GM21737 (cell line): ENCODE results near the gene CCDC154.
A peak's percentile ranks its signal among the peaks of the same experiment; 100 is the strongest.
"Not testable (repeated sequence)": the region's sequence is repeated elsewhere in the genome, so short reads cannot be mapped to it uniquely, and the experiment has no call there.

Experiments used
- ATAC-seq: cut with Tn5 transposase; IDR thresholded peaks from one replicate; pipeline ENCODE4 v1.9.1; 2021; ENCODE audit warnings: mild to moderate bottlenecking, moderate library complexity; ENCODE audit not compliant: unreplicated experiment

CCDC154 gene

DNA sequence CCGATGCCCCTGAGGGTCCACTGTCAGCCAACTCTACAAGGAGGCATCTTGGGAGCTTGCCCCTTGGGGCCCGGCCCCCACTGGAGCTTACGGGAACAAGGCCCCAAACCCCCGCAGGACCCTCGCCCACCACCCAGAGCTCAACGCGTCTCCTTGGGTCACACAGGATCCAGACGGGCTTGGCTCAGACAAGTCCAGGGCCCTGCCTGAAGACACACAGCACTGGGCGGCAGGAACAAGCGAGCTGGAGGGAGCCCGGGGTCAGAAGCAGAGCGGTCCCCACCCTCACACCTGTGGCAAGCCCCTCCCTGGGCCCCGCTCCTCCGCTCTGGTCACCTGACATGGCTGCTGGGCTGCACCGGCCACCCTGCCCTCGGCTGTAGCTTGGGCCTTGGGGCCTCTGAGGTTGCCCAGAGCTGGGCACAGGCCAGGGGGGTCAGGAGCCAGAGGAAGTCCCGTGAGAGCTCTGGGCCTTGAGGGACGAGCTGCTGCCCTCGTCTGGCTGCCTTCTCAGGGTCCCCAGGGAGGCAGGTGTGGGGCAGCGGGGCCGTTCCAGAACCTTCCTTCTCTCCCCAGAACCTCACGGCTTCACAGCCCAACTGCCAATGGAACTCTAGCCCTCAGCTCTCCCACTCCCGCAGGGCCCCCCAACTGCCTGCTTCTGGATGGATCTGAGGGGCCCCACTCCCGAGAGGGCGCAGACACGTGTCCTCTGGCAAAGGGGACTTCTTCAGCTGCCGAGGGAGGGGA, at the start of gene CCDC154:
TSS of gene CCDC154 (minus strand) at position 577 of the 750 bp plus-strand sequence. CDS start at position 343, 234 bp downstream.
- ATAC-seq: no peak

- no peak for ATAC-seq
Measured at GRCh38 chr16:1493746-1494094, 49.4 kb upstream of the CCDC154 start.

- peak; percentile 51 for ATAC-seq
Measured at GRCh38 chr16:1492923-1493745, 48.8 kb upstream of the CCDC154 start, which contains the start of gene TELO2. Gene TELO2 (plus strand): TSS chr16:1493360. CDS start chr16:1494282, 922 bp downstream.

- no peak for ATAC-seq
Measured at GRCh38 chr16:1492082-1492922, 47.9 kb upstream of the CCDC154 start.

GRCh38 chr16:1491327-1491726, 47.0 kb upstream of the CCDC154 start:
- no peak for ATAC-seq

- no peak for ATAC-seq
Measured at GRCh38 chr16:1489077-1489476, 44.7 kb upstream of the CCDC154 start.

DNA sequence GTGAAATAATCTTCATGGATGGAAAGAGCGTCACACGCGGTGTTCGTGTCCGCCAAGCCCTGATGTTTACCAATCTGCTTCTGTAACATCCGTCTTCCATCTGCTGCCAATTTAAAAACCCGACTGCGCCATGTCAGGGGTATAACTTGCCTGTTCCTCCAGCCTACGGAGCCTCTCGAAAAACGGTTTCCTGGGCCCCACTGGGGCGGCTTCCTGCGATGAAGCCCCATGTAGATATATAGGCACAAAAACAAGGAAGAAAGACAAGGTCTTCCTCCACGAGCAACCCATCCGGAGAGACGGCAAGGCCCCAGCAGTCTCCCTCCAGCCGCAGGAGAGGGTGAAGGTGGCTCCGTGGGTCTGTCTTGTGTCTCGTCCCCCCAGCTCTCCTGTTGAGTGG, 44.3 kb upstream of the CCDC154 start, which contains the start of gene PTX4:
TSS of gene PTX4 (minus strand) at position 326 of the 400 bp plus-strand sequence. CDS start at position 291, 35 bp downstream.
- no peak for ATAC-seq

- no peak for ATAC-seq
Measured at GRCh38 chr16:1488054-1488601, 43.8 kb upstream of the CCDC154 start.

DNA sequence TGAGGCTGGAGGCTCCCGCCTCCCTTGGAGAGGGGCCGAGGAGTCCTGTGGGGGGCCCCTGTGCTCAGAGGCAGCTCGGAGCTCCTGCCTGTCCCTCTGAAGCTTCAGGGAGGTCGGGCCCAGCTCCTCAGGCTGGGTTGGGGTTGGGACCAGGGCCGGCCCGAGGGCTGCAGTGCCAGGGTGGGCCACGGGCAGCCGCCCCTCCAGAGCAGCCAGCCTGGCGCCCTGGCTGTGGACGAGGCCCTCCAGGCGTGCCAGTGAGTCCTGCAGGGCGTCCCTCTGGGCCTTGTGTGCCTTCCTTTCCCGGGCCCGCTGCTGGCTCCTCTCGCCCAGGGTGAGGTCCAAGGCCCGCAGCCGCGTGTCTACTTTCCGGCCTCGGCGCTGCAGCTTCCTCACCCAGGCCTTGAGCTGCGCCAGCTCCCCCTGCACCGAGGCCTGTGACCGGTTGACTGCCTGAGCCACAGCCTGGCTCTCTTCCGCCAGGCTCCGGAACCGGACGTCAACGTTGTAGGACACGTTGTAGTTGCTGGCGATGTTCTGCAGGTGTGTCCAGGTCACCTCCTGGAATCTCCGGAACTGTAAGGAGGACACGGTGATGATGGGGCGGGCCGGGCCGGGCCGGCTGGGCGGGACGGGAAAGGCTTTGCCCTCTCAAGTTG, 43.2 kb upstream of the CCDC154 start:
- no peak for ATAC-seq

DNA sequence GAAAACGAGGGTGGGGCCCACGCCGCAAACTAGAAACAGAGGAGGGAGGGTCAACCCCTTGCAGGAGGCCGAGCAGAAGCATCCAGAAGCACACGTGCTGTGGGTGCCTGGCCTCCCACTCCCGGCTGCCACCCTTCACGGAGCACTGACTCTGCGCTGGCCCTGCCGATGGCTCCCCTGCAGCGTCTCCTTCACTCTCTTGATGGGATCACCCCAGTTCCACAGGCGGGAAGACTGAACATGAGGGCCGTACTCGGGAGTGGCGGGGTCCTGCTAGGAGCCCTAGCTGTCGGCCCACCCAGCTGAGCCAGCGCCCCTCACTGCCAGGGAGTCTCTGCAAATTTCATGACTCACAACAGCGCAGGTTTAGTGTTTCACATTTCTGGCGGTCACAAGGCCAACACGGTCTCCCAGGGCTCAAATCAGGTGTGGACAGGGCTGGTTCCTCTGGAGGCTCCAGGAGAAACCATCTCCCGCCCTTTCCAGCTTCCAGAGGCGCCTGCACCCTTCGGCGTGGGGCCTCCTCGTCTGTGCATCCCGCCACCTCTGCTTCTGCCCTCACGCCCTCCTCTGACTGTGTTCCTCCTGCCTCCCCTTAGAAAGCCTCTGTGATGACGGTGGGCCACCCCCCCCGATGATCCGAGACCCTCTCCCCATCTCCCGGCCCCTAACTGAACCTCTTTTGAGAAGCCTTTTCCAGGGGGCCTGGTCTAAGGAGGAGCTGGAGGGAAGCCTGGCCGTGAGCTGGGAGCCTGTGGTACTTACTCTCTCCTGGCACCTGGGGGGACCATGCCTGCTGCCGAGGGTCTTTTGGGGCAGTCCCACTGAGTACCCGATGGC, 42.4 kb upstream of the CCDC154 start:
- ATAC-seq: no peak

DNA sequence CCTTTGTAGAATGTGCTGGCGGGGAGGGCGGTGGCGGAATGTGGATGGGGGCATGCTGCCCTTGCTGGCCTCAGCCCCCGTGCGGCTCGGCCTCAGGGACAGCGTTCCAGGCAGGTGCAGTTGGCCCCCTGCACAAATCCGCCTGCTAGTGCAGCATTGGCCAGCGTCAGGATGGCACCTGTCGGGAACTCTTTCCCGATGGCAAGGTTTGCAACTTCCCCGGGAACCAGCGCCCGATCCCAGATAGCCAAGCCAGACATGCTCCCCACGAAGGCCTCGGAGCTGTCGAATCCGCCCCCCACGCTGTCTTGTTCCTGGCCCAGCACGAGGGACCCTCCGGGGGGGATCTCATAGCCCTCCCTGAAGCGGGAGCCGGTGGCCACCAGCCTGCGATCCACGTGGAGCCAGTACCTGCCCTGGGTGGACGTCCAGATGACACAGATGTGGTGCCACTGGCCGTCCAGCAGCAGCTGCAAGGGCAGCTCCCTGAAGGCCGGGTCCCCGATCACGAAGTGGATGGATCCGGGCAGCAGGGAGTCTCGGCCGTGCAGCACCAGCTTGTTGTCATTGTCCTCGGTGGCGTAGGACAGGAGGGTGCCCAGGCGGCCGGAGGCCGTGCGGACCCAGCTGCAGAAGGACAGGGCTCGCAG, 41.6 kb upstream of the CCDC154 start:
- ATAC-seq: no peak

DNA sequence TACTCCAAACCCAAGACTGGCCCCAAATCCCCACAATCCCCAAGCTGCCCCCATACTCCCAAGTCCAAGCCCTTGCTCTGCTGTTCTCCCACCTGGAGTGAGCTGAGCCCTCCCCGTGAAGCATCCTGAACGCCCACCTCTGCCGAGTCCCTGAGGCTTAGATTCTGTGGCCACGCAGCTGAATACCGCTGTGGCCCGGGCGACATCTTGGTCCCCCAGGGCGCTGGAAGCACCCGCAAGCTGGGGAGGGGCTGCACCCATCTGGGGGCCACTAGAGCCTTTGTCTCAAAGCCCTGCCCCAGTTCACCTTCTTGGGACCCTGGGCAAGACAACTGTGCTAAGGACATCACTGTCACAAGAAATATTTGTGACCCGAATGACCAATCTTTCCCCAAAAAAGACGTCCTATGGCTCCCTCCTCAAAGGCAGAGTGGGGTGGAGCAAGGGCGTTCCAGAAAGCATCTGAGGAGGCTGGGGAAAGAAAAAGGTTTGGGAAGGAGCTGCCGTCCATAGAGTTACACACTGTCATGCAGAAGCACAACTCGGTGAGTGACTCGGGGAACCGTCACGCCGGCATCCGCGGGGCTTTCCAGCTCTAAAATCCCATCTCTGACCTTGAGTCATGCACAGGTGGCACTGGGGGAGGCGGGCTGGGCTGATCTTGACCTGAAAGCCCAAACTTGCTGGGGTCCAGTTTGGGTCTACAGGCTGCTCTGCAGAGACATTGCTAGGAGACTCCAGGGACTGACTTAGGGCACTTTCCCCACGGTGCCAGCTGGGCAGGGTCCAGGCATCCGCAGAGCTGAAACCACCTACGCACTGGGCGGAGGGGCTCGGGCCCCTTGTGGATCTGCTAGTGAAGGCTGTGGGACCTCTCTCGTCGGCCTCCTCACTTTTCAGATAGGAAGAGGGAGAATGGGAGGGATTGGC, 37.8 kb upstream of the CCDC154 start:
- no peak for ATAC-seq

DNA sequence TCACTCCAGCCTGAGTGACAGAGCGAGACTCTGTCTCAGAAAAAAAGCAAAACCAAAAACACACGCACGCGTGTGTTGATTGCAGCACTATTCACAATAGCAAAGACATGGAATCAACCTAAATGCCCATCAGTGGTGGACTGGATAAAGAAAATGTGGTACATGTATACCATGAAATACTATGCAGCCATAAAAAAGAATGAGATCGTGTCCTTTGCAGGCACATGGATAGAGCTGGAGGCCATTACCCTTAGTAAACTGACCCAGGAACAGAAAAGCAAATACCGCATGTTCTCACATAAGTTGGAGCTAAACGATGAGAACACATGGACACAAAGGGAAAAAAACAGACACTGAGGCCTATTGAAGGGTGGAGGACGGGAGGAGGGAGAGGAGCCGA, 34.6 kb upstream of the CCDC154 start:
- not testable (repeated sequence) for ATAC-seq

- no peak for ATAC-seq
Measured at GRCh38 chr16:1477033-1477432, 32.7 kb upstream of the CCDC154 start.

GRCh38 chr16:1475552-1476114, 31.3 kb upstream of the CCDC154 start:
- ATAC-seq: no peak

DNA sequence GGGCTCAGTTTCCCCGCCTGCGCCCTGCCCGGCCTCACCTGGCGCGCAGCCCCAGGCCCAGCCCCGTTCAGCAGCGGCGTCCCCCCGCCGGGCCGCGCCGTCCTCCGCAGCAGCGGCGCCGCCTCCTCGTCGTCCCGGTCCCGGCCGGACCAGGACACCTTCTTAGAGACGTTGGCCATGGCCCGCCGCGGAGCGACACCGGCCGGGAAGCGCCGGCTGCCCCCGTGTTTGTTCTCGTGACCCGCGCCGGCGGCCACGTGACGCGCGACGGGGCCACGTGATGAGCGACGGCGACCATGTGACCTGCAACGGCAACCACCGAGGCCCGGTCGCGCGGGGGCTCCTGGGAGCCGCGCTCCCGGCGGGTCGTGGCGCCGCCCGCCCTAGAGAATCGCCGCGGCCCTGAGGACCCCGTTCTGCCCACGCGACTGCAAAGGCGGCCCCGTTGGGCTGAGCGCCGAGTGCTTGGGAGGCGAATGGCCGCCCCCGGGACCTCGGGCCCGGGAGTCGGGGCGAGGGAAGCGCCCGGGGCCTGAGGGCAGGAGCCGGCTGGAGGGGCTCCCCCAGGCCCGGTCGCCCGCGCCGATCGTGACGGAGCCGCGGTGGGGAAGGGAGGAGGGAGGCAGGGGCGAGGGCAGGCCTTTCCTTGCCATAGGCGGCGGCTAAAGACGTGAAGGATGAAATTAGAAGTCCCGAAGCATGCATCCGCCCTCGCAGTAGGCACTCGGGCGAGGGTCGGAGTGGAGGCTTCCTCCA, 30.6 kb upstream of the CCDC154 start, which contains the start of gene CLCN7:
TSS of gene CLCN7 (minus strand) at position 233 of the 756 bp plus-strand sequence. CDS start at position 179, 54 bp downstream.
- ATAC-seq: peak; percentile 73
